ENCODE measurements around the gene UBA7. TPM values are rescaled to one million over a fixed set of nuclear protein-coding genes. Genes with fewer than 3 reads are reported as not detected.
"Not testable (repeated sequence)": the region's sequence is repeated elsewhere in the genome, so short reads cannot be mapped to it uniquely, and the experiment has no call there.

The UBA7 gene
- total RNA-seq, 1 donor from 2014 or later = 18.9 TPM

GRCh38 chr3:49780080-49780974 is 33.4 kb downstream of the UBA7 start:
- Histone ChIP-seq H3K9me3 (ENCODE audit: insufficient read depth, low read depth, low read length) (no peaks in the 10 kb centered on the region), H3K4me3 (ENCODE audit: insufficient read depth, low read depth, low read length) (no peak overlapping the region), H3K27me3 (ENCODE audit: insufficient read depth, low read length) (no peaks in the 10 kb centered on the region), H3K36me3 (ENCODE audit: insufficient read depth, low read length) (peaks cover 7% of the 10 kb centered on the region), H4K20me1 (ENCODE audit: insufficient read depth, low read length) (peaks cover 58% of the 10 kb centered on the region), H3K79me2 (ENCODE audit: insufficient read depth, low read length) (peaks cover 89% of the 10 kb centered on the region), H3K27ac (ENCODE audit: low read depth, low read length) (no peak overlapping the region), H3K4me1 (ENCODE audit: insufficient read depth, low read length) (peaks cover 6% of the 10 kb centered on the region), H3K4me2 (ENCODE audit: low read length) (no peak overlapping the region), H2AFZ (ENCODE audit: low read depth, low read length) (no peak overlapping the region), H3K9ac (ENCODE audit: low read length) (no peak overlapping the region)
- TF ChIP-seq, protein P1, sequence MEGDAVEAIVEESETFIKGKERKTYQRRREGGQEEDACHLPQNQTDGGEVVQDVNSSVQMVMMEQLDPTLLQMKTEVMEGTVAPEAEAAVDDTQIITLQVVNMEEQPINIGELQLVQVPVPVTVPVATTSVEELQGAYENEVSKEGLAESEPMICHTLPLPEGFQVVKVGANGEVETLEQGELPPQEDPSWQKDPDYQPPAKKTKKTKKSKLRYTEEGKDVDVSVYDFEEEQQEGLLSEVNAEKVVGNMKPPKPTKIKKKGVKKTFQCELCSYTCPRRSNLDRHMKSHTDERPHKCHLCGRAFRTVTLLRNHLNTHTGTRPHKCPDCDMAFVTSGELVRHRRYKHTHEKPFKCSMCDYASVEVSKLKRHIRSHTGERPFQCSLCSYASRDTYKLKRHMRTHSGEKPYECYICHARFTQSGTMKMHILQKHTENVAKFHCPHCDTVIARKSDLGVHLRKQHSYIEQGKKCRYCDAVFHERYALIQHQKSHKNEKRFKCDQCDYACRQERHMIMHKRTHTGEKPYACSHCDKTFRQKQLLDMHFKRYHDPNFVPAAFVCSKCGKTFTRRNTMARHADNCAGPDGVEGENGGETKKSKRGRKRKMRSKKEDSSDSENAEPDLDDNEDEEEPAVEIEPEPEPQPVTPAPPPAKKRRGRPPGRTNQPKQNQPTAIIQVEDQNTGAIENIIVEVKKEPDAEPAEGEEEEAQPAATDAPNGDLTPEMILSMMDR (IDR thresholded peaks at IDR 0.05; ENCODE audit: insufficient read depth, low read depth, low read length) = no peak
- TF ChIP-seq EZH2 (IDR thresholded peaks at IDR 0.05; ENCODE audit: insufficient read depth, low read length) = no peak
- H3K27ac Mint-ChIP-seq (ENCODE audit: unreplicated experiment) = peak overlapping the region; percentile 58
- DNase-seq (ENCODE audit: low read depth) (no peak), FAIRE-seq (no peak)
- H3K4me1 Mint-ChIP-seq (ENCODE audit: low read depth, unreplicated experiment) = peaks cover 19% of the 10 kb centered on the region
- no peaks in the 10 kb centered on the region for H3K27me3 Mint-ChIP-seq (ENCODE audit: low read depth, unreplicated experiment)
- H3K36me3 Mint-ChIP-seq (ENCODE audit: low read depth, unreplicated experiment) = peaks cover 6% of the 10 kb centered on the region
- H3K9me3 Mint-ChIP-seq (ENCODE audit: unreplicated experiment) = peaks cover 2% of the 10 kb centered on the region
- H3K4me3 Mint-ChIP-seq (ENCODE audit: unreplicated experiment) = no peak overlapping the region

DNA sequence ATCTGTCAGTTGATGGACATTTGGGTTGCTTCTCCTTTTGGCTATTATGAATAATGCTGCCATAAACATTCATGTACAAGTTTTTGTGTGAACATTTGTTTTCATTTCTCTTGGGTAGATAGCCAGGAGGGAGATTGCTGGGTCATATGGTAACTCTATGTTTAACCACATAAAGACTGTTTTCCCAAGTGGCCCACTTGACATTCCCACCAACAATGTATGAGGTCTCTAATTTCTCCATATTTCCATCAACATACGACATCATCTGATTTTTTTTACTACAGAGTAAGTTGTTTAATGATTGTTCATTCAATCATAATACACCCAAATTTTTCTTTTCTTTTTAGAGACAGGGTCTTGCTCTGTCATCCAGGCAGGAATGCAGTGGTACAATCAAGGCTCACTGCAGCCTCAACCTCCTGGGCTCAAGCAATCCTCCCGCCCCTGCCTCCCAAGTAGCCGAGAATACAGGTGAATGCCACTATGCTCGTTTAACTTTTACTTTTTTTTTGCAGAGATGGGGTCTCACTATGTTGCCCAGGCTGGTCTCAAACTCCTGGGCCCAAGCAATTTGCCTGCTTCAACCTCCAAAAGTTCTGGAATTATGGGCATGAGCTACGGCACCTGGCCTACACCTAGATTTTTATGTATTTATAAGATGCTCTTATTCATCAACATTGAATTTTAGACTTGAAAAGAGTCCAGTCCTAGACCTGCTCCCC is 34.2 kb downstream of the UBA7 start:
- Mint-ChIP-seq H3K36me3 (ENCODE audit: low read depth, unreplicated experiment) (peaks cover 6% of the 10 kb centered on the region), H3K4me3 (ENCODE audit: unreplicated experiment) (no peak overlapping the region), H3K9me3 (ENCODE audit: unreplicated experiment) (peaks cover 2% of the 10 kb centered on the region), H3K4me1 (ENCODE audit: low read depth, unreplicated experiment) (peaks cover 17% of the 10 kb centered on the region), H3K27me3 (ENCODE audit: low read depth, unreplicated experiment) (no peaks in the 10 kb centered on the region), H3K27ac (ENCODE audit: unreplicated experiment) (peak overlapping the region; percentile 58)
- Histone ChIP-seq H2AFZ (ENCODE audit: low read depth, low read length) (no peak overlapping the region), H3K27ac (ENCODE audit: low read depth, low read length) (no peak overlapping the region), H4K20me1 (ENCODE audit: insufficient read depth, low read length) (peaks cover 64% of the 10 kb centered on the region), H3K9me3 (ENCODE audit: insufficient read depth, low read depth, low read length) (no peaks in the 10 kb centered on the region), H3K27me3 (ENCODE audit: insufficient read depth, low read length) (no peaks in the 10 kb centered on the region), H3K4me2 (ENCODE audit: low read length) (no peak overlapping the region), H3K4me1 (ENCODE audit: insufficient read depth, low read length) (no peaks in the 10 kb centered on the region), H3K36me3 (ENCODE audit: insufficient read depth, low read length) (peaks cover 7% of the 10 kb centered on the region), H3K4me3 (ENCODE audit: insufficient read depth, low read depth, low read length) (no peak overlapping the region), H3K9ac (ENCODE audit: low read length) (no peak overlapping the region), H3K79me2 (ENCODE audit: insufficient read depth, low read length) (peaks cover 89% of the 10 kb centered on the region)
- peak; percentile 82 for FAIRE-seq
- no peak for TF ChIP-seq EZH2 (IDR thresholded peaks at IDR 0.05; ENCODE audit: insufficient read depth, low read length)
- TF ChIP-seq, protein P1 (IDR thresholded peaks at IDR 0.05; ENCODE audit: insufficient read depth, low read depth, low read length) = no peak
- no peak for DNase-seq (ENCODE audit: low read depth)

DNA sequence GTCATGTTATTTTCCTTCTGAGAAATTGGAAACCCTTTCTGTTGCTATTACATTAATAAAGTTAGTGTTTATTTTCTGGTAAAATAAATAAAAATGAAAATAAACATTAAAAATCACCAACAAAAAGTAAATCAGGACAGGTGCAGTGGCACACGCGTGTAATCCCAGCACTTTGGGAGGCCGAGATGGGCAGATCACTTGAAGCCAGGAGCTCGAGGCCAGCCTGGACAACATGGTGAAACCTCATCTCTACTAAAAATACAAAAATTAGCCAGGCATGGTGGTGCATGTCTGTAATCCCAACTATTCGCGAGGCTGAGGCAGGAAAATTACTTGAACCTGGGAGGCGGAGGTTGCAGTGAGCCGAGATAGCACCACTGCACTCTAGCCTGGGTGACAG is 37.7 kb downstream of the UBA7 start:
- H3K4me3 Mint-ChIP-seq (ENCODE audit: unreplicated experiment); H3K4me1 ChIP-seq (ENCODE audit: insufficient read depth, low read length); H3K27ac Mint-ChIP-seq (ENCODE audit: unreplicated experiment); H3K36me3 Mint-ChIP-seq (ENCODE audit: low read depth, unreplicated experiment); H3K4me3 ChIP-seq (ENCODE audit: insufficient read depth, low read depth, low read length); FAIRE-seq; H3K9me3 Mint-ChIP-seq (ENCODE audit: unreplicated experiment); H3K4me2 ChIP-seq (ENCODE audit: low read length); H3K9ac ChIP-seq (ENCODE audit: low read length); H3K27ac ChIP-seq (ENCODE audit: low read depth, low read length); H3K27me3 ChIP-seq (ENCODE audit: insufficient read depth, low read length); H3K36me3 ChIP-seq (ENCODE audit: insufficient read depth, low read length); H3K9me3 ChIP-seq (ENCODE audit: insufficient read depth, low read depth, low read length); H3K27me3 Mint-ChIP-seq (ENCODE audit: low read depth, unreplicated experiment); DNase-seq (ENCODE audit: low read depth); H2AFZ ChIP-seq (ENCODE audit: low read depth, low read length): not testable (repeated sequence)
- peaks cover 74% of the 10 kb centered on the region for H4K20me1 ChIP-seq (ENCODE audit: insufficient read depth, low read length)
- H3K79me2 ChIP-seq (ENCODE audit: insufficient read depth, low read length) = peaks cover 91% of the 10 kb centered on the region
- H3K4me1 Mint-ChIP-seq (ENCODE audit: low read depth, unreplicated experiment) = peaks cover 14% of the 10 kb centered on the region
